ENCODE data around the gene ZNF619.
"Not testable (repeated sequence)": the region's sequence is repeated elsewhere in the genome, so short reads cannot be mapped to it uniquely, and the experiment has no call there.

The ZNF619 gene

DNA sequence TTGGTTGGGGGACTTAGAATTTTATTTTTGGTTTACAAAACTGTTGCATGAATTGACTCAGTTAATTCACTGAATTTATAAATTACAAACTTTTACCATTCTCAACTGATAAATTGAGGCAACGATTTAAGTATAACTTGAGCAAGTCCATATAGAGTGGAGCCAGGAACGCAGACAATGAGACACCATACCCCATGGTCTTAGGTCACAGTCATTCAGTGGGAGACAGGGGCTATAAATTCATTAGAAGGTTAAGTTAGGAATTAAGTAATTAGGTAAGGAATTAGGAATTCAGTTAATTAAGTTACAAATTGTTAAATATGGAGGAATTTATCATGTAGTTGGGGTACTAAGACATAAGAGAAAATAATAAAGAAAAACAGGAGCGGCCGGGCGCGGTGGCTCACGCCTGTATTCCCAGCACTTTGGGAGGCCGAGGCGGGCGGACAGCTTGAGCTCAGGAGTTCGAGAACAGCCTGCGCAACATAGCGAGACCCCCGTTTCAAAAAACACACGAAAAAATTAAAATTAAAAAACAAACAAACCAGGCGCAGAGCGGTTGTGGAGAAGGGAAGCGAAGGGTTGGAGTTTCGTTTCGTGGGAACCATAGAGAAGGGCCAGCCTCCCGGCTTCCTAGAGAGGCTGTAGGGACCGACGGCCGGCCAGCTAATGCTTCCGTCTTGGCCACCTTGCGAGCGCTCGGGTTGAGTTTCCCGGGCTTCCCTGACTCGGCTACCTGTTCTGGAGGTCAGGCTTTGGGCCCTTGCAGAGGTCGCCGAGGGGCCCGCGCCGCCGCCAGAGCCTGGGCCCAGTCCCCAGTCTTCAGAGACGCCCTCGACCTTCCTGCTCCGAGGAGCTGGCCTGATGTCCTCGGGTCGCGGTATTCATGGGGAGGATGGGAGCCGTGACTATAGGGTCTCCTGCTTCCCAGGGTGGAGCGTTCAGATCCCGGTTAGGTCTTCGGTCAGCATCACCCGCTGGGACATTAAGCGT, at the start of gene ZNF619:
TSS of gene ZNF619 (plus strand) at position 645 of the 993 bp plus-strand sequence. CDS start 858 bp downstream, outside the sequence.
- Histone ChIP-seq H3K4me3 (peak within 1 kb of the TSS; percentile 59 to 86 (median 79)), H3K27ac (peak within 1 kb of the TSS; percentile 48 to 88 (median 83))

- Histone ChIP-seq H3K27ac (no peak overlapping the region), H3K4me3 (no peak overlapping the region)
Measured at GRCh38 chr3:40432793-40433192, 44.1 kb upstream of the ZNF619 start.

GRCh38 chr3:40437889-40438288, 39.0 kb upstream of the ZNF619 start:
- Histone ChIP-seq H3K4me3 (no peak overlapping the region), H3K27ac (no peak overlapping the region)

DNA sequence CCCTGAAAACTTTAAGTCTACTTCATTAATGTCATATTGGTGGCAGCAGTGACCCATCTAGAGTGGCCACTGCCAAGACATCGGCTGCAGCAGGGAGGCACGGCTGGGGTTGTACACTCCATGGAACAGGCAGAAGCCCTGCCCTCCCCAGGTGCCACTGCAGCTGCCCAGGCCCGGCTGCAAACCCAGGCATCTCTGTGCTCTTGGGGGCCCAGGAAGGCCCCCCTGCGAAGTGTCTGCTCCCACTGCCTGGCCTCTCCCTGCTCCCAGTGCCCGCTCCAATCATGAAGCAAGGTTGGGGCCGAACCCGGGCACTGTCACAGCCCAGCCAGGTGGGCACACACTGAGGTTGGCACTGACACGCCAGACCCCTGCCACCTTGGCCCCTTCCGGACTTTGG, 31.9 kb upstream of the ZNF619 start:
- no peak overlapping the region for H3K4me3 ChIP-seq
- no peak overlapping the region for H3K27ac ChIP-seq

DNA sequence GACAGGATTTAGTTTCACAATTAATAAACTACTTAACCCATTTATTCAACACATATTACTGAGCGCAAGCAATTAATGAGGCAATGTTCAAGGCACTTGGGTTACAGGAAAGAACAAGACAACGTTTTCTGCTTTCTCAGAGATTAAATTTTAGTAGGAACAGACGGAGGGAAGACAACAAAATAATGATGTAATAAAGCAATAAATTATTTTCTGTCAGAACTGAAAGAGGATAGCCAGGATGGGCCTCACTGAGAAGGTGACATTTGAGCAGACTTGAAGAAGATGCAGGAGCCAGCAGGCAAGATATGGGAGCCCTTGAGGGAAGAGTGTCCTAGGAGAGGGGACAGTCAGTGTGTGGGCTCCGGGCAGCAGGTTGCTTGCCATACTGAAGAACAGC, 31.0 kb upstream of the ZNF619 start:
- no peak overlapping the region for H3K4me3 ChIP-seq
- no peak overlapping the region for H3K27ac ChIP-seq

DNA sequence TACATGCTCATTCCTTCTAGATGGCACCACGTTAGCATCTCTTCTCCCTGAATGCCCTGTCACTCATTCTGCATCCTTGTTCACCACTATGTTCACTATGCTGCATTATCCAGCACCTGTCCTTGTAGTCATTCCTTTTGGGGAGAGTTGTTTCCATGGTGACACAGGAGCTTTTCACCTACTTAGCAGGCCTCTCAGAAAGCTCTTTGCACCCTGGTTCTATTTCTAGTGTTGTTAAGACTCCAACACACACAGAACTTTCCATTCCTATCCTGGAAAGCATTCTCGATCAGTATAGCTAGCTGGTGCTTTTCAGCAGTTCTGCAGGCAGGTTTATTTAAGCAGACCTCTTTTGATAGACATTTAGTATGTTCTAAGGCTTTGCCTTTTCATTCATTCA, 26.5 kb upstream of the ZNF619 start:
- H3K27ac ChIP-seq: no peak overlapping the region
- no peak overlapping the region for H3K4me3 ChIP-seq

DNA sequence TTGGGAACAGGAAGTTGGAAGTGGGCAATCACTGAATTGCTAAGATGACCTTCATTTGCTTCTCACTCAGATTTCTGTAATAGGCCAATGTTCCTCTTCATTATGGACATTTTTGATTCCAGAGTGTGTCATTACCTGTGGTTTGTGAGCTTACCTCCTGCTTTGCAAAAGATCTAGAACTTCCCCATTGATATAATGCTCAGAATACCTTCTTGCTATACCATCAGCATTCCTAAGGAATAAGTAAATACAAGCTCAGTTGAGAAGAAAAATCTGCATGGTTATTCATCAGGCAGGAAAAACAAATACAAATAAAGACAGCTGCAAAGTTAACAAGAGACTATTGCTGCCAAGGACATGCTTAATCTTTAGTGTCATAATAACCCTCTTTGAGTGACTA, 25.4 kb upstream of the ZNF619 start:
- Histone ChIP-seq H3K27ac (no peak overlapping the region), H3K4me3 (no peak overlapping the region)

- Histone ChIP-seq H3K4me3 (peak overlapping the region in 2 of 7 experiments; percentile 61 to 73), H3K27ac (peak overlapping the region in 8 of 21 experiments; percentile 79 to 94 (median 89))
Measured at GRCh38 chr3:40452057-40452456, 24.9 kb upstream of the ZNF619 start.

- H3K4me3 ChIP-seq: peak overlapping the region; percentile 55 to 73 (median 61)
- H3K27ac ChIP-seq: peak overlapping the region; percentile 55 to 95 (median 90)
Measured at GRCh38 chr3:40452562-40452875, 24.4 kb upstream of the ZNF619 start.

DNA sequence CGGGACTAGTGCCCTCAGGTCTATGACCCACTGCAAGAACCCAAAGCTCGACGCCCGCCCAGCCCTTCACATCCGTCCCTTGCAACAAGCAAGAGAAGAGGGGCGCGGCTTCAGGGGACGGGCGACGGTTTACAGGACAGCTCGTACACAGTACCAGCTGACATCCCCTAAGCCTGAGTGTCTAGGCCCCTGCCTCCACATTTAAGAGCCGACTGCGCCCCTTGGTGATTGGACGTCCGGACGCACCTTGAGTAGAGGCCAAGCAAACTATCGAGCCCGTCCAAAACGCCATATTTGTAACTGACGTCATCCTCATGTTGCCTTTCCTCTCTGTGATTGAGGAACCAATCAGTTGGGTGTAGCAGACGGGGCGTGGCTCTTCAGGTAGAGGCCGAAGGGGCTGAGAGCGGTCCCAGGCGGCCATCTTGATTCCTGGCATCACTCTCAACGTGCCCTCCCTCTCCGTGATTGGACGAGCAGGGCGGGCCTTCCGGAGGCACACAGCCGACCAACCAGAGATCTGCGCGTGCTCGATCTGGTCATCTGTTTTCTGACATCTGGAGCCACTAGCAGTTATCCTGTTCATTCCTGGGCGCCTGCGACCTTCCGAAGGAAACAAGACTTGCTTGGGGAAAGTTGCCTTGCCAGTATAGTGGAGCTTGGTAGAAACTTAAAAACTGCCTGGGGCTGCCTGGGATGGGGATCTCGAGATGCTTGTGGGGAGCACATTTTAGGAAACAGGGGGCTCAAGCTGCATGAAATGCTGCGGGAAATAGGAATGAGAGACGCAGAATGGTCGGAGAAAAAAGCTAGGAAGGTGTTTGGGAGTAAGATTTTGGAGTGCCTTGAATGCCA, 23.8 kb upstream of the ZNF619 start:
- Histone ChIP-seq H3K27ac (peak overlapping the region; percentile 55 to 95 (median 90)), H3K4me3 (peak overlapping the region; percentile 55 to 73 (median 61))

- Histone ChIP-seq H3K27ac (peak overlapping the region in 12 of 21 experiments; percentile 58 to 95 (median 92)), H3K4me3 (peak overlapping the region in 4 of 7 experiments; percentile 55 to 73 (median 58))
Measured at GRCh38 chr3:40453933-40454332, 23.0 kb upstream of the ZNF619 start.

DNA sequence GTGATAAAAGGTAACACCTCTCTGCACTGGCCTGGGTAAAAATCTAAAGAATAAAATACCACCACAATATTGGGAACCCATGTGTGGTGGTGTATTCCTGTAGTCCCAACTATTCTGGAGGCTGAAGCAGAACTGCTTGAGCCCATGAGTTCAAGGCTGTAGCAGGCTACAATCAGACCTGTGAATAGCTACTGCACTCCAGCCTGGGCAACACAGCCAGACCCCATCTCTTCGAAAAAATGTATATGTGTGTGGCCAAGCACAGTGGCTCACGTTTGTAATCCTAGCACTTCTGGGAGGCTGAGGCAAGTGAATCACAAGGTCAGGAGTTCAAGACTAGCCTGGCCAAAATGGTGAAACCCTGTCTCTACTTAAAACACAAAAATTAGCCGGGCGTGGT, 21.6 kb upstream of the ZNF619 start:
- Histone ChIP-seq H3K4me3 (no peak overlapping the region), H3K27ac (no peak overlapping the region)

DNA sequence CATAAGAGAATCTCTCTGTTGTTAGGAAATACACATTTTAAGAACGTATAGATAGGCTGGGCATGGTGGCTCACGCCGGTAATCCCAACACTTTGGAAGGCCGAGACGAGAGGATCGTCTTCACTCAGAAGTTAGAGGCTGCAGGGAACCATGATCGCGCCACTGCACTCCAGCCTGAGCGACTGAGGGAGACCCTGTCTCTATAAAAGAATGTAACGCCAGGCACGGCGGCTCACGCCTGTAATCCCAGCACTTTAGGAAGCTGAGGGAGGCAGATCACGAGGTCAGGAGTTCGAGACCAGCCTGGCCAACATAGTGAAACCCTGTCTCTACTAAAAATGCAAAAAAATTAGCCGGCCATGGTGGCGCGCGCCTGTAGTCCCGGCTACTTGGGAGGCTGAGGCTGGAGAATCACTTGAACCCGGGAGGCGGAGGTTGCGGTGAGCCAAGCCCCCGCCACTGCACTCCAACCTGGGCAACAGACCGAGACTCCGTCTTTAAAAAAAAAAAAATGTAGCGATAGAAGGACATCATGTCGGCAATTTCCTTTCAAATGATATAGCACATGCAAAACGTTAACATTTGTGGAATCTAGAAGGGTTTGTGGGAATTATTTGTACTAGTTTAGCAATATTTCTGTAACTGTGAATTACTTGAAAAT, 20.5 kb upstream of the ZNF619 start:
- peak overlapping the region in 20 of 21 experiments; percentile 80 to 97 (median 93) for H3K27ac ChIP-seq
- peak overlapping the region; percentile 61 to 99 (median 87) for H3K4me3 ChIP-seq

GRCh38 chr3:40456940-40457823, 19.7 kb upstream of the ZNF619 start, which contains the start of gene RPL14:
Gene RPL14, plus strand, starts transcription at chr3:40457339. Its CDS starts 133 bp downstream, at chr3:40457472.
- Histone ChIP-seq H3K27ac (peak within 1 kb of the TSS; percentile 80 to 97 (median 93)), H3K4me3 (peak within 1 kb of the TSS; percentile 61 to 99 (median 87))

- H3K27ac ChIP-seq: peak overlapping the region in 3 of 21 experiments; percentile 94 to 96 (median 95)
- peak overlapping the region in 6 of 7 experiments; percentile 61 to 99 (median 88) for H3K4me3 ChIP-seq
Measured at GRCh38 chr3:40458473-40458872, 18.4 kb upstream of the ZNF619 start.

GRCh38 chr3:40460481-40460880, 16.4 kb upstream of the ZNF619 start:
- not testable (repeated sequence) for H3K4me3 ChIP-seq, H3K27ac ChIP-seq

DNA sequence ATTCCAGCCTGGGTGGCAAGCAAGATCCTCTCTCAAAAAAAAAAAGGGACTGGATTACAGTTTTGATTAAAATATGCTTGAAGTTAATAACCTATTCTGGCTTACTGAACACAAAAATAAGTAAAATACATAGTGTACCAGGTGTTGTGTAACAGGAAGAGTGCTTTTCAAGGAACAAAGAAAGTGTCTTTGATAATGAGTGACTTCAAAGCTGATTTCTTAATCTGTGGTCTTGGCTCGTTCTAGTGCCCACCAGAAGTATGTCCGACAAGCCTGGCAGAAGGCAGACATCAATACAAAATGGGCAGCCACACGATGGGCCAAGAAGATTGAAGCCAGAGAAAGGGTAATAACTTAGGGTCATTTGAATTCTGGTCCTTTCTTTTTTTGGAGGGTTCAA, 15.8 kb upstream of the ZNF619 start:
- Histone ChIP-seq H3K27ac (no peak overlapping the region), H3K4me3 (no peak overlapping the region)

- not testable (repeated sequence) for H3K27ac ChIP-seq, H3K4me3 ChIP-seq
Measured at GRCh38 chr3:40462838-40463237, 14.1 kb upstream of the ZNF619 start.

- H3K27ac ChIP-seq: no peak overlapping the region
- H3K4me3 ChIP-seq: no peak overlapping the region
Measured at GRCh38 chr3:40463579-40463978, 13.3 kb upstream of the ZNF619 start.

Measured in skin epidermis (tissue), 12 donors.